HCT116 (cell line): ENCODE results near the gene TBC1D30. TPM values are rescaled to one million over a fixed set of nuclear protein-coding genes. Genes with fewer than 3 reads are reported as not detected.

Experiments used
- ATAC-seq: fragments of 200-7000 bp; cut with Tn5 transposase; 2 replicates; pipeline ENCODE4 v1.9.1; 2020; ENCODE audit warnings: mild to moderate bottlenecking, moderate library complexity
- BruUV-seq: library from RNA; stranded (reverse); fragments of 400-500 nt; replicated peaks from 2 replicates; lab custom pipeline; 2021; lab: Mats Ljungman, UMichigan
- CTCF ChIA-PET: fragments of 300-600 bp; sonication (Branson Sonifier 250); formaldehyde crosslinking; loops from one replicate; lab custom pipeline; 2021; ENCODE audit warnings: antibody characterized with exemption; lab: Charles Lee
- POLR2A ChIA-PET: fragments of 300-600, 350-600 bp; sonication (Branson Sonifier 250); formaldehyde crosslinking; loops from one replicate; lab custom pipeline; 2021; ENCODE audit warnings: antibody characterized with exemption; lab: Charles Lee
- RAD21 ChIA-PET, 2 experiments: fragments of 300-600 bp; sonication (Branson Sonifier 250); formaldehyde crosslinking; loops; one replicate each; lab custom pipeline; 2023; ENCODE audit warnings: low total read pairs in 2 of 2; ENCODE audit not compliant: uncharacterized antibody in 2 of 2, unreplicated experiment in 2 of 2, low non-redundant PET in 1 of 2; lab: Charles Lee
- DNase-seq: peaks from one replicate; pipeline ENCODE4 v3.0.0-alpha.2; 2010; ENCODE audit warnings: low read depth, low spot score
- H2AFZ ChIP-seq: fragments of 200-600 bp; shearing (Covaris generic), sonication (generic); 2 replicates; pipeline ENCODE4 v1.6.1; 2017; ENCODE audit warnings: low read depth, mixed run types, mixed read lengths, antibody characterized with exemption, low read length; ENCODE audit not compliant: poor library complexity, severe bottlenecking
- H3K27ac ChIP-seq: 2 replicates; pipeline ENCODE4 v1.5.1; 2012; ENCODE audit warnings: low read depth, low read length
- H3K27me3 ChIP-seq: fragments of 200-600 bp; sonication (generic); 2 replicates; pipeline ENCODE4 v1.6.1; 2016; ENCODE audit warnings: mixed run types, low read length, mixed read lengths; ENCODE audit not compliant: insufficient read depth
- H3K36me3 ChIP-seq, 2 experiments: fragments of 200-500 bp in 1 of 2; fragments of 200-600 bp in 1 of 2; sonication (Bioruptor generic) in 1 of 2; sonication (generic) in 1 of 2; 2 replicates each; pipeline versions ENCODE4 v1.5.1 to v1.6.1; 2014 to 2016; ENCODE audit warnings: low read length in 2 of 2, inconsistent platforms in 1 of 2, mixed read lengths in 1 of 2, mixed run types in 1 of 2; ENCODE audit not compliant: insufficient read depth in 2 of 2, control insufficient read depth in 1 of 2
- H3K4me1 ChIP-seq, 2 experiments: fragments of 200-600 bp in 1 of 2; sonication (generic) in 1 of 2; 2 replicates each; pipeline versions ENCODE4 v1.5.1 to v1.6.1; 2012 to 2017; ENCODE audit warnings: low read length in 2 of 2, inconsistent platforms in 1 of 2, mild to moderate bottlenecking in 1 of 2, mixed read lengths in 1 of 2, mixed run types in 1 of 2, moderate library complexity in 1 of 2; ENCODE audit not compliant: insufficient read depth in 2 of 2, control insufficient read depth in 1 of 2
- H3K4me2 ChIP-seq: fragments of 200-600 bp; sonication (generic); 2 replicates; pipeline ENCODE4 v1.6.1; 2017; ENCODE audit warnings: mixed run types, low read length, mixed read lengths
- H3K4me3 ChIP-seq, 2 experiments: fragments of 200-600 bp in 1 of 2; sonication (generic) in 1 of 2; replicated peaks in 1 of 2; 2 replicates each; pipeline ENCODE4 v1.5.1; 2011 to 2016; ENCODE audit warnings: low read length in 2 of 2, control low read depth in 1 of 2, low read depth in 1 of 2, mild to moderate bottlenecking in 1 of 2, mixed read lengths in 1 of 2, mixed run types in 1 of 2
- H3K79me2 ChIP-seq: fragments of 200-600 bp; sonication (generic); 2 replicates; pipeline ENCODE4 v1.6.1; 2017; ENCODE audit warnings: mild to moderate bottlenecking, mixed run types, low read length, moderate library complexity, mixed read lengths; ENCODE audit not compliant: insufficient read depth
- H3K9ac ChIP-seq: fragments of 200-600 bp; sonication (generic); 2 replicates; pipeline ENCODE4 v1.6.1; 2016; ENCODE audit warnings: low read length, mixed read lengths
- H3K9me2 ChIP-seq: fragments of 200-600 bp; sonication (generic), shearing (Covaris generic); 2 replicates; pipeline ENCODE4 v1.6.1; 2017; ENCODE audit warnings: mixed run types, mild to moderate bottlenecking, moderate library complexity; ENCODE audit not compliant: insufficient read depth
- H3K9me3 ChIP-seq, 2 experiments: fragments of 200-500 bp in 1 of 2; fragments of 200-600 bp in 1 of 2; sonication (Bioruptor generic) in 1 of 2; sonication (generic) in 1 of 2; 2 replicates each; pipeline ENCODE4 v1.6.1; 2014 to 2017; ENCODE audit warnings: low read length in 2 of 2, mixed read lengths in 2 of 2, inconsistent platforms in 1 of 2, low read depth in 1 of 2, mild to moderate bottlenecking in 1 of 2, mixed run types in 1 of 2, moderate library complexity in 1 of 2; ENCODE audit not compliant: control insufficient read depth in 1 of 2, insufficient read depth in 1 of 2
- H4K20me1 ChIP-seq: fragments of 200-600 bp; sonication (generic), shearing (Covaris generic); 2 replicates; pipeline ENCODE4 v1.6.1; 2017; ENCODE audit warnings: mixed run types, mild to moderate bottlenecking, moderate library complexity; ENCODE audit not compliant: insufficient read depth
- ATF3 ChIP-seq: IDR thresholded peaks from 2 replicates; pipeline ENCODE4 v1.6.1; 2012
- CBX3 ChIP-seq: IDR thresholded peaks from 2 replicates; pipeline ENCODE4 v1.6.1; 2012; ENCODE audit warnings: low read depth
- CEBPB ChIP-seq: IDR thresholded peaks from 2 replicates; pipeline ENCODE4 v1.6.1; 2012; ENCODE audit warnings: low read depth
- CTCF ChIP-seq, 3 experiments: fragments of 200-600 bp in 1 of 3; sonication (generic) in 1 of 3; IDR thresholded peaks in 2 of 3; conservative IDR thresholded peaks in 1 of 3; 2 replicates each; pipeline ENCODE4 v1.5.1; 2012 to 2017; ENCODE audit warnings: low read depth in 2 of 3, low read length in 2 of 3, antibody characterized with exemption in 1 of 3, borderline replicate concordance in 1 of 3, control low read depth in 1 of 3, mild to moderate bottlenecking in 1 of 3, mixed read lengths in 1 of 3, mixed run types in 1 of 3, moderate library complexity in 1 of 3; ENCODE audit not compliant: insufficient read depth in 1 of 3
- EGR1 ChIP-seq: IDR thresholded peaks from 2 replicates; pipeline ENCODE4 v1.6.1; 2012; ENCODE audit warnings: low read depth
- ELF1 ChIP-seq: IDR thresholded peaks from 2 replicates; pipeline ENCODE4 v1.6.1; 2012; ENCODE audit warnings: low read depth, borderline replicate concordance
- EZH2 ChIP-seq: fragments of 200-600 bp; sonication (generic); IDR thresholded peaks from 2 replicates; pipeline ENCODE4 v1.6.1; 2017; ENCODE audit warnings: antibody characterized with exemption, mixed run types
- EZH2phosphoT487 ChIP-seq: fragments of 200-600 bp; IDR thresholded peaks from 2 replicates; pipeline ENCODE4 v1.6.1; 2018; ENCODE audit warnings: antibody characterized with exemption, borderline replicate concordance
- JUND ChIP-seq: IDR thresholded peaks from 2 replicates; pipeline ENCODE4 v1.6.1; 2012
- POLR2AphosphoS5 ChIP-seq: IDR thresholded peaks from 2 replicates; pipeline ENCODE4 v1.6.1; 2011; ENCODE audit warnings: mild to moderate bottlenecking, low read depth, low read length, moderate library complexity
- RAD21 ChIP-seq: IDR thresholded peaks from 2 replicates; pipeline ENCODE4 v1.6.1; 2012; ENCODE audit warnings: low read depth, mild to moderate bottlenecking
- SIN3A ChIP-seq: IDR thresholded peaks from 2 replicates; pipeline ENCODE4 v1.6.1; 2012; ENCODE audit warnings: low read depth
- SP1 ChIP-seq: IDR thresholded peaks from 2 replicates; pipeline ENCODE4 v1.6.1; 2012; ENCODE audit warnings: low read depth
- SRF ChIP-seq: IDR thresholded peaks from 2 replicates; pipeline ENCODE4 v1.6.1; 2012; ENCODE audit warnings: low read depth
- ZNF274 ChIP-seq: fragments of 200-500 bp; sonication (Bioruptor generic); IDR thresholded peaks from 2 replicates; pipeline ENCODE4 v1.6.1; 2014; ENCODE audit warnings: mild to moderate bottlenecking, low read depth, low read length, inconsistent platforms
- intact Hi-C: fragments of 100-400 bp; cut with micrococcal nuclease; formaldehyde crosslinking; loops from 2 replicates; pipeline ENCODE4 v1.10.0; 2022
- total RNA-seq: library from RNA; stranded (reverse); gene quantifications from one replicate; pipeline ENCODE4 v1.2.1, GENCODE V29; 2021; ENCODE audit not compliant: unreplicated experiment
- TF ChIP-seq, protein P1 (sequence below): IDR thresholded peaks from 2 replicates; pipeline ENCODE4 v1.6.1; 2012; ENCODE audit warnings: low read depth
- TF ChIP-seq, protein P2 (sequence below): IDR thresholded peaks from 2 replicates; pipeline ENCODE4 v1.6.1; 2011; ENCODE audit warnings: mild to moderate bottlenecking, low read length, moderate library complexity; ENCODE audit not compliant: insufficient replicate concordance; ENCODE audit errors: extremely low read depth

The TBC1D30 gene
- total RNA-seq, 1 experiment from 2014 or later: 24.1 TPM

DNA sequence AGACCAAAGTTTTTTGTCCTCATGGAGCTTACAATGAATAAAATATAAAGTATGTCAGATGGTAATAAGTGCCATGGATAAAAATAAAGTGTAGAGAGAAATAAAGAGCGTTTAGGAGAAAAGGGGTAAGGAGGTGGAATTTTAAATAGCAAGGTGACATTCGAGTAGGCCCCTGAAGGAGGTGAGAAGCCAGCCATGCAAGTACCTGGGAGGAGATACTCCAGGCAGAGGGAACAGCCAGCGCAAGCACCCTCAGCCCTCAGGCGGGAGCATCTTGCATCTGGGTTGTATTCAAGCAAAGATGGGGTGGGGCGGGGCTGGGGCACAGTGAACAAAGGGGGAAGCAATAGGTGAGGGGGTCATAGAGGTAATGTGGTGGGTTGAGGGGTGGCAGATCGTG lies 4.3 kb downstream of the TBC1D30 start (continued):
- TF ChIP-seq, protein P1, sequence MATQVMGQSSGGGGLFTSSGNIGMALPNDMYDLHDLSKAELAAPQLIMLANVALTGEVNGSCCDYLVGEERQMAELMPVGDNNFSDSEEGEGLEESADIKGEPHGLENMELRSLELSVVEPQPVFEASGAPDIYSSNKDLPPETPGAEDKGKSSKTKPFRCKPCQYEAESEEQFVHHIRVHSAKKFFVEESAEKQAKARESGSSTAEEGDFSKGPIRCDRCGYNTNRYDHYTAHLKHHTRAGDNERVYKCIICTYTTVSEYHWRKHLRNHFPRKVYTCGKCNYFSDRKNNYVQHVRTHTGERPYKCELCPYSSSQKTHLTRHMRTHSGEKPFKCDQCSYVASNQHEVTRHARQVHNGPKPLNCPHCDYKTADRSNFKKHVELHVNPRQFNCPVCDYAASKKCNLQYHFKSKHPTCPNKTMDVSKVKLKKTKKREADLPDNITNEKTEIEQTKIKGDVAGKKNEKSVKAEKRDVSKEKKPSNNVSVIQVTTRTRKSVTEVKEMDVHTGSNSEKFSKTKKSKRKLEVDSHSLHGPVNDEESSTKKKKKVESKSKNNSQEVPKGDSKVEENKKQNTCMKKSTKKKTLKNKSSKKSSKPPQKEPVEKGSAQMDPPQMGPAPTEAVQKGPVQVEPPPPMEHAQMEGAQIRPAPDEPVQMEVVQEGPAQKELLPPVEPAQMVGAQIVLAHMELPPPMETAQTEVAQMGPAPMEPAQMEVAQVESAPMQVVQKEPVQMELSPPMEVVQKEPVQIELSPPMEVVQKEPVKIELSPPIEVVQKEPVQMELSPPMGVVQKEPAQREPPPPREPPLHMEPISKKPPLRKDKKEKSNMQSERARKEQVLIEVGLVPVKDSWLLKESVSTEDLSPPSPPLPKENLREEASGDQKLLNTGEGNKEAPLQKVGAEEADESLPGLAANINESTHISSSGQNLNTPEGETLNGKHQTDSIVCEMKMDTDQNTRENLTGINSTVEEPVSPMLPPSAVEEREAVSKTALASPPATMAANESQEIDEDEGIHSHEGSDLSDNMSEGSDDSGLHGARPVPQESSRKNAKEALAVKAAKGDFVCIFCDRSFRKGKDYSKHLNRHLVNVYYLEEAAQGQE: no peak
- no peak for TF ChIP-seq ZNF274
- no peak for TF ChIP-seq SP1
- no peak for TF ChIP-seq JUND
- TF ChIP-seq ELF1: no peak
- no peak for TF ChIP-seq CBX3
- TF ChIP-seq POLR2AphosphoS5: no peak
- TF ChIP-seq, all 23 proteins: peak for 0

- no peak overlapping the region for H3K4me3 ChIP-seq
- no peak overlapping the region for H2AFZ ChIP-seq
- POLR2A ChIA-PET: no interaction called here
- RAD21 ChIA-PET: no interaction called here
- DNase-seq: no peak
- no peak overlapping the region for H3K9ac ChIP-seq
- CTCF ChIA-PET: no interaction called here
- intact Hi-C loops: no loop called here
- no peak for TF ChIP-seq CEBPB
- TF ChIP-seq ATF3: no peak
- no peak for TF ChIP-seq SIN3A
- TF ChIP-seq ZNF274: no peak
- TF ChIP-seq, protein P2, sequence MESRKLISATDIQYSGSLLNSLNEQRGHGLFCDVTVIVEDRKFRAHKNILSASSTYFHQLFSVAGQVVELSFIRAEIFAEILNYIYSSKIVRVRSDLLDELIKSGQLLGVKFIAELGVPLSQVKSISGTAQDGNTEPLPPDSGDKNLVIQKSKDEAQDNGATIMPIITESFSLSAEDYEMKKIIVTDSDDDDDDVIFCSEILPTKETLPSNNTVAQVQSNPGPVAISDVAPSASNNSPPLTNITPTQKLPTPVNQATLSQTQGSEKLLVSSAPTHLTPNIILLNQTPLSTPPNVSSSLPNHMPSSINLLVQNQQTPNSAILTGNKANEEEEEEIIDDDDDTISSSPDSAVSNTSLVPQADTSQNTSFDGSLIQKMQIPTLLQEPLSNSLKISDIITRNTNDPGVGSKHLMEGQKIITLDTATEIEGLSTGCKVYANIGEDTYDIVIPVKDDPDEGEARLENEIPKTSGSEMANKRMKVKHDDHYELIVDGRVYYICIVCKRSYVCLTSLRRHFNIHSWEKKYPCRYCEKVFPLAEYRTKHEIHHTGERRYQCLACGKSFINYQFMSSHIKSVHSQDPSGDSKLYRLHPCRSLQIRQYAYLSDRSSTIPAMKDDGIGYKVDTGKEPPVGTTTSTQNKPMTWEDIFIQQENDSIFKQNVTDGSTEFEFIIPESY: no peak
- TF ChIP-seq EGR1: no peak
- TF ChIP-seq EZH2: no peak
- TF ChIP-seq SRF: no peak
- no peak for TF ChIP-seq CTCF (IDR thresholded peaks at IDR 0.05 in 2 of 3, conservative IDR thresholded peaks at IDR 0.05 in 1 of 3; ENCODE audit: borderline replicate concordance in 1 of 3, insufficient read depth in 1 of 3, low read depth in 2 of 3, low read length in 2 of 3)
- no peak for TF ChIP-seq SP1
- no peak for TF ChIP-seq ELF1
- no peak for TF ChIP-seq RAD21
- no peak for TF ChIP-seq EZH2phosphoT487
- H3K36me3 ChIP-seq: peaks cover 0 to 23% of the 10 kb centered on the region in 2 experiments; a peak in 3 of 4 replicates
- H3K79me2 ChIP-seq: no peaks in the 10 kb centered on the region
- no peaks in the 10 kb centered on the region for H4K20me1 ChIP-seq
- no peaks in the 10 kb centered on the region for H3K9me2 ChIP-seq
- TSS peak; percentile 14 for BruUV-seq
- no peak overlapping the region for H3K27ac ChIP-seq
- H3K9me3 ChIP-seq: 0 out of 4 replicates have a peak, but pooled peaks cover 0 to 5% of the 10 kb centered on the region in 2 experiments
- no peak for ATAC-seq
- no peak overlapping the region for H3K4me2 ChIP-seq
- H3K27me3 ChIP-seq: no peaks in the 10 kb centered on the region
- no peaks in the 10 kb centered on the region for H3K4me1 ChIP-seq
Observed at GRCh38 chr12:64833928-64834327, 9.5 kb downstream of the TBC1D30 start.
